Transverse colon (tissue), 3 donors: Measurements from ENCODE around the gene GON4L.

Experiments used
- CTCF ChIP-seq, 5 experiments: fragments of 200-600 bp in 3 of 5; fragments of 450-650 bp in 2 of 5; sonication (generic) in 3 of 5; IDR thresholded peaks; 1 replicate in 2 of 5; 2 replicates in 3 of 5; pipeline ENCODE4 v1.5.1; 2016 to 2017; ENCODE audit warnings: antibody characterized with exemption in 5 of 5, inconsistent platforms in 3 of 5, mild to moderate bottlenecking in 2 of 5, moderate library complexity in 1 of 5
- POLR2A ChIP-seq: fragments of 450-650 bp; IDR thresholded peaks from one replicate; pipeline ENCODE4 v1.6.1; 2016; ENCODE audit warnings: antibody characterized with exemption, mild to moderate bottlenecking, moderate library complexity

GRCh38 chr1:155850345-155850744 is 6.7 kb downstream of the GON4L start:
- TF ChIP-seq CTCF (IDR thresholded peaks at IDR 0.05): no peak
- TF ChIP-seq POLR2A: no peak
